Stimulated activated CD8-positive, alpha-beta memory T cell treated with anti-CD3 and anti-CD28 coated beads, Interleukin-12 subunit alpha, Interleukin-12 subunit beta, amount 100 ng/mL, for 1 hour (primary cell): ENCODE data around the gene TMC1.

ENCODE experiments used
- DNase-seq: peaks from one replicate; pipeline ENCODE4 v3.0.0-alpha.2; 2020; ENCODE audit warnings: low read depth

The TMC1 gene

DNA sequence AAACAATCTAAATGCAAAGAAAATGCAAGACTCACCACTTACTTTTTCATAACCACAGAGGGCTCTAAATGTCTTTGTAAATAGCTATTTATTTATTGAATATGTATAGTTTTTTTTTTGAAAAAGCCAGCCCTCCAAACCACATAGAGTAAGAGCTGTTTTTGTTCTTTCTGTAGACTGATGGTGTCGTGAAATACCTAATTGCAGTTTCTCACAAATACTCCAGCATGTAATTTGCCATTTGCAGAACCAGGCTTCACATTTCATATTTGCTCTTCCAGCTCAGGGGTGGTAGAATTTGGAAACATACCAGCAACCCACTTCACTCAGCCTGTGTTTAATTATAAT, 159.8 kb downstream of the TMC1 start:
- no peak for DNase-seq

DNA sequence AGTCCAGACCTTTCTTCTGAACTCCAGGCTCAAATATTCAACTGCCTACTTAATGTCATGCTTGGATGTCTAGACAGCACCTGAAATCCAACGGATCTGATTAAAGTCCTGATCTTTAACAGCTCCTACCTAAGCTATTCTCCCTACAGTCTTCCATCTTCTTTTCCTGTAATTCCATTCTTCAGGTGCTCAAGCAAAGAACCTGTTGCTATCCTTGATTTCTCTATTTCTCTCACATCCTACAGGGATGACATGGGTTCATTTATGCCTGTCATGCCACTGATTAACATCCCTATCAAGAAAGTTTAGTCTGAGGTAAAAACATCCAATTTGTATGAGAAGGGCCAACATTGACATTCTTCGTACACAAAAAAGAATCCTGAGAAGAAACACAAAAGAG, 163.2 kb downstream of the TMC1 start:
- no peak for DNase-seq

DNA sequence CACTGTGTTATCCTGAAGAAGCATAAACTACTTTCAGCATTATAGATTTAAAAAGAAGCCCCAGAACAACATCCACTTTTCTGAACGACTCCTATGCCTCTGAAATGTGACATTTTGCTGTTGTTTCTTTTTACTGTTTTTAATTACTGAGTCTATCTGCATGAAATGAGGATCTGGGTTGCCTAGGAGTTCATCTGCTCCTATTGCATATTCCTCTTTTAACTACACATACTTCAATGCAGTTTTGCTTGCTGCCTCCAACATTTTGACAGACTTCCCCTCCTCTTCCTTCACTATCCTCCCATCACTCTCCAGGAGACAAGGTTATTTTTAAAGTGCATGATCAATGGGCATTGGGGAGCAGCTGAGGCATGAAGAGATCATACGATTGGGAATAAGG, 164.5 kb downstream of the TMC1 start:
- no peak for DNase-seq

DNA sequence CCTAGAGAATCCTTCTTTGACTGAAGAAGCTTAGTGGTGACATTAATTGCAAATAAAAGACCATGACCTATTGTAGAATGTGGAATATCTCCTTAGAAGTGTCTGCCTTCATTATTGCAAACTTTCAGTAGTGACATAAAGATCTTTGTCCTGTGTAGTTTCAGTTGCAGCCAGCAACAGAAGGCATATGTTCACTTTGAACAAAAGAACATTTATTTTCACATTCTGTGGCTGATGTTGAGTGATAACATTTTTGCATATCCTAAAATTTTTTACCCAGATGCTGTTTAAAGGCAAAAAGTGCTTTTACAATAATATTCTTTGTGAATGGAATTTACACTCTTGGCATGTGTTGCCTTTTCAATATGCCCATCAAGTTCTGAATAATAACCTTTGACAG, 165.9 kb downstream of the TMC1 start:
- DNase-seq: no peak

DNA sequence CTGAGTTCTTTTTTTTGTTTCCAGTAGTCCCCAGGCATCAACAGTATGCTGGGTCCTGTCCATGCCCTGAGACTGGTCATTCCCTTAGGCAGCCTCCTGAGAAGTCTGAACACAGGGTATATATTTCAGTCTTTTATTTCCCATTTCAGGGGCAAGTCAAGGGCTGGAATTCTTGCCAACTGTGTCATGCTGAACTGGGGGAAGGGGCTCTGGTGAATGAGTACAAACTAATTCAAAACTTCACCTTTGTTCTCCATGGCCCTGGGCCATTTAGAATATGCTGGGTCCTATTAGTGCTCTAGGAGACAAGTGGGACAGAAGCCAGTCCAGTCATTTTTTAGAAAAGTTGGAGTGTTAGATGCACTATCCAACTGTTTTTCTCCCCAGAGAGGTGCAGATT, 170.3 kb downstream of the TMC1 start:
- DNase-seq: no peak

DNA sequence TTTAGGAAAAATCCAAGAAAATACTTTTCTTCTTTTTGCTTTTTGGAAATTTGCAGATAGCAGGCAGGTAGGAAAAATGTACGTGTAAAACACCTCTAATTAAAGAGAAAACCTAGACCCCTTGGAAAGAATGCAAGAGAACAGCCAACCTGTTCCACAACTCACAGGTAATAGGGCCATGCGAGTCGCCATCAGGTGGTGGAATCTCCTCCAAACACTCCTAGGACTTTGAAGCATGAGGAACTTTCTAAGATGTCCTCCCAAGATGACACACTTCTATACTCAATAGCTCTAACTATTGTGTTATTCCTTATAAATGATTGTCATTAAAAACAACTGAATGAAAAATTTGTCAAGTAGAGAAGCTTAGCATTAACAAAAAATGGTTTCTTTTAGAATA, 174.0 kb downstream of the TMC1 start:
- no peak for DNase-seq

DNA sequence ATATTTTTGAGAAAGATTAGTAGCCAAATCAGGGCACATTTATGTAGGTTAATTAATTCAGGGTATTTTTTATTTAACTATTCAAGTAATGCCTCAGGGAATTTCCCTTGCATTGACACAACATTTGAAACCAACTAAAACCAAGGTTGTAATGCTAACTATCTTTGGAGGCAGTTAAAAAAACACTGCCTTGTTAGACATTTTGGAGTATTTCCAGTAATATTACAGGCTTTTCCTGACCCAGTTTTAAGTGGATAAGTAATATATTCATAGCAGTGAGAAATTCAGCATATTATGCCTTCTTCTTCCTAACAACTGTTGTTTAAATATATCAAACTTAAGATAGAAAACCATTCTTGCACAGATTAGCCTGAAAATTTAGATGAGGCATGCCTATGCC, 175.1 kb downstream of the TMC1 start:
- DNase-seq: no peak

DNA sequence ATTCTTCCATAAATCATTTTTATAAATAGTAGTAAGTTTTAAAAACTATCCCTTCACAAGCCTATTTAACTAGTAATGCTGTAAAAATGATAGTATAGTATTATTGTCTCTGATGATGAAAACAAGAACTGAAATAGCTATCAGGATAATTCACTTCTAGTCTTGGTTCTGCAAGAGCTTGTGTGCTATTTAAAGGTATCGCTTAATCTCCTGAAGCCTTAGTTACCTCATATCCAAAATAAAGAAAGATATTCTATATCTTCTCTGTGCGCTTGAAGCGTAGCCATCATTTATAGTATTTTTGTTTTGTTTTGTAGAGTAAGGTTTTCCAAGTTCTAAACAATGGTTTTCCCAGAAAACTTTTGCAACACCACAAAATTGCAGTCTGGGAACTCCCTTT, 180.1 kb downstream of the TMC1 start:
- no peak for DNase-seq

DNA sequence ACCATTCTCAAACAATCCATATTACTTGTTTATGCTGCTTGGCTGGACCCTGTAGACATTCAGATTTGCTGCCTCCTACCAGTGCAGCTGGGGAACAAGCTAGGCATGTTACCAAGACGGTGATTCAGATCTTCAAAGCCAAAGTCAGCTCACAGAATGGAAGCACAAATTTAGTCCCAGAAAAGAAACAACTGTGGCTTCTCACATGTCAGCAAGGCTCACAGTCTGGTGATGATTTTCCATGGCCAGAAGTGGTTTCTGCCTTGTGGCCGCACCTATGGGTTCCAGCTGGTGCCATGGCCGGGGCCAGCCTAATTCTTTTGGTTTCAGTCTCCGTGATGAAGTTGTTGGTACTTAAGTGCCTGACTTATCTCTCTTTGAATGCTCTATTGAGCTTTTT, 182.2 kb downstream of the TMC1 start:
- DNase-seq: no peak

DNA sequence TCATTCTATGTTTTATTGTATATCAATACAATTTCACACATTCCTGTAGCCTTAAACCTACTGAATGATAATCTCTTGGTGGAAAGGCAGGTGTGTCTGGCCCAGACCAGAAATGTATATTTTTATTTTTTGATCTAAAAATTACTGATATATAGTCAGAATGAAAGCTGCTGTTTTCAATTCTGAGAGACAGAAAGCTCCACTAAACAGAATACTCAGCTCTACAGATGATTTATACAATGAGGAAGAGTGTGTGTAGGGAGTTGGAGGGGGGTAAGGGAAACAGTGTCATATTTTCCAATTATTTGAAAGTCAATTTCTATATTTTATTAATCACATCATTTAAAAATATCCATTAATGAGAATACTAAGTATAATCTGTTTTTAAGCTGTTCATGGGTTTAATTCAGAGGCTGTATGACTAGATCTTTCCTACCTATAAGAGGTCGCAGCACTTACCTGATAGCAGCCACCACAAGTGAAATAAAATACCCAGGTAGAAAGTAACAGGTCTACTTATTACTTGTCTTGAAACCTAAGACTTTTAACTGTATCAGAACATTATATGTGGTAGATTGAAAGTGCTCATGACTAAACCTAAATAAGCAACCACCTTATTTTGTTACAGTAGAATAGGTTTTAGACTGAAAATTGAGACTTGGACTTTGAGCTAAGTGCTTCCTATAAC, 183.4 kb downstream of the TMC1 start:
- DNase-seq: no peak

DNA sequence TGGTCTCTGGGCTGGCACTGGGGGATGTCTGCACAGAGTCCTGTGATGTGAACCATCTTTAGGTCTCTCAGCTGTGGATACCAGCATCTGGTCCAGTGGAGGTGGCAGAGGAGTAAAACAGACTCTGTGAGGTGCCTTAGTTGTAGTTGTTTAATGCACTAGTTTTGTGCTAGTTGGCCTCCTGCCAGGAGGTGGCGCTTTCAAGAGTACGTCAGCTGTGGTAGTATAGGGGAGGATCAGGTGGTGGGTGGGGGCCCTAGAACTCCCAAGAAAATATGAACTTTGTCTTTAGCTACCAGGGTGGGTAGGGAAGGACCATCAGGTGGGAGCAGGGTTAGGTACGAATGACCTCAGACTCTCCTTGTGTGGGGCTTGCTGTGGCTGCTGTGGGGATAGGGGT, 197.1 kb downstream of the TMC1 start:
- DNase-seq: no peak

DNA sequence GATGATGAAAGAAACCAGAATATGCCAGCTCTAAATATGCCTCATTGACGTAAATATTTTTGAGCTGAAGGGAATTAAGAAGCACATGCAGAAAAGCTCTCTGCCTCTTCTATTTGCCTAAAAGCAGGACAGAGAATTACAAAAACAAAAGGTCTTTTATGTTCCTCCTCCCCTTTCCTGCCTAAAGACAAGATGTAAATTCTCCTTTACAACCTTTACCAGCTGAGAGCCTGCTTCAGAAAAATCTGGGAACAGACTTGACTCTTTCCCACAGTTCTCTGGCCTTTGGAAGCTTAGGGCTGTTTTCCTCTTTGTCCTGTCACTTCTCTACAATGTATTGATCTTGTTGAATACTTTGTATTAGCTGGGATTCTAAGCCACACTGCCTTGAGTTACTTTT, 199.7 kb downstream of the TMC1 start:
- no peak for DNase-seq

DNA sequence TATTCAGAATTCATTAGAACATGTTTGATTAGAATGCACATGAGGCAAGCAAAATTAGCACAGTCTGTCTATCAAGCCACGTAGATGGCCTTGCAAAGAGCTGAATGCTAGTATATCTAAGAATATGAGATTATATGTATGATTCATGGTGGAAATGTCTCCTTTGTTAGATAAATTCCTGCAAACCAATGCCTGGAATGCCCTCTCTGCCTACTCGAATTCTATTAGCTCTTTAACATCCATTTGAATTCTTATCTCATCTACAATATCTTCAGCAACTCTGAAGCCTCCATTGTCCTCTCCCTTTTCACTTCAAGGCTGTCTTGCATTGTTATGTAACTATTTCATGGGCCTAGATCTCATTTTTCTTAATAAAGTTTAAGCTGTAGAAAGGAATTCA, 205.5 kb downstream of the TMC1 start:
- DNase-seq: no peak

DNA sequence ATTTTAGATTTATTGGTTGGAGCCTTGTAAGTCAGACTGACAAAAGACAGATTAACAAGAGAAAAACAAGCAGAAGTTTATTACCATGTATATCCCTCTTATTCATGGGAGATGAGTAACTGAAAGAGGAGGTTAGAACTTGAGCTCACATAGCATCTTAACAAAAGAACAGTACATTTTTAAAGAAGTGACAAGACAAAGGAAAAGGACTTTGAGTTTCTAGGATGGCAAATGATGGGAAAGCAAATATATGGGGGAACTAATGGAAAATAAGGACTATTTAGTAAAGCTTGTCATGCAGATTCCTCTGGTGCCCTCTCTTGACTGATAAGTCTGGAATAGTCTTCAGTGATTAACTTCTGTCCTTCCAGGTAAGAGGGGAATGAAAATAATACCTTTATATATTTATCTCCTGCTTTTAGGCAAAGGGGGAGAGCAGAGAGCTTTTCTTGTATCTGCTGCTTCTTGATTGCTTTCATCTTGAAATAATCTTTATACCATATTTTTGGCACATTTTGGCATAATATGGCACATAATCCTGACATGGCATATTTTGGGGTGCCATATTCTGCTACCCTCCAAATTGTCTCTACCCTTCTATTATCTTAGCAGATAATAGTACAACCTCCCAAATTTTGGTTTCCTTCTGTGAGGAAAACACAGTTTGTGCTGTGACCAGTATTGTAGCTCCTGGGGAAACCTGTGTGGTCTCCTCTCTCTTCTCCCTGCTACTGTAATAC, 206.8 kb downstream of the TMC1 start:
- DNase-seq: no peak

DNA sequence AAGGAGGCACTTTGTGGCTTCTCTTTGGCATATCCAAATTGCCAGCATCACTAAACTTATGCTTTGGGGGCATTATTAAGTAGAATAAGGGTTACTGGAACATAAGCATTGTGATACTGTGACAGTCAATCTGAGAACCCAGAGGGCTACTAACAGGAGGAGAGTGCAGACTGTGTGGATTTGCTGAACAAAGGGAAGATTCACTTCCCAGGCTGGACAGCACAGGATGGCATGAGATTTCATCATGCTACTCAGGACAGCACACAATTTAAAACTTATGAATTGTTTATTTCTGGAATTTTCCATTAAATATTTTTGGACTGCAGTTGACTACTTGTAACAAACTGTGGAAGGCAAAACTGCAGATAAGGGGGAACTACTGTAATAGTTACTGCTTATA, 212.5 kb downstream of the TMC1 start:
- DNase-seq: no peak

DNA sequence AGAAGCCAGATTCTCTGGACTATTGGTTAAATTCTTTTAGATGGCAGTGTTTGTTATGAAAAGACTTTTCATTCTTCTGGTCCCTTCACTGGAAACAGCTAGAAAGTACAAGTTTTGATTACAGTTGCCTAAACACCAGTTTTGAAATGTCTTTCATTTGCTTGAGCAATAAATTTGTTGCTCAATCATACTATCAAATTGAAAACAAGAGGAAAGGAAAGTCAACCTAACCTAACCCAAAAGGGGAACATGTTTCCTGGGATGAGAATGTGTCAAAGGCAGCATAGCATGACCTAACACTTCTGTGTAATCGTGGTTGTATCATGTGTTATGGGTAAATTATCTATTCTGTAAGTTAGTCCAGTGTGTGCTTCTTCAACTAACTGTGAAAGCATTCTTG, 213.2 kb downstream of the TMC1 start:
- no peak for DNase-seq

DNA sequence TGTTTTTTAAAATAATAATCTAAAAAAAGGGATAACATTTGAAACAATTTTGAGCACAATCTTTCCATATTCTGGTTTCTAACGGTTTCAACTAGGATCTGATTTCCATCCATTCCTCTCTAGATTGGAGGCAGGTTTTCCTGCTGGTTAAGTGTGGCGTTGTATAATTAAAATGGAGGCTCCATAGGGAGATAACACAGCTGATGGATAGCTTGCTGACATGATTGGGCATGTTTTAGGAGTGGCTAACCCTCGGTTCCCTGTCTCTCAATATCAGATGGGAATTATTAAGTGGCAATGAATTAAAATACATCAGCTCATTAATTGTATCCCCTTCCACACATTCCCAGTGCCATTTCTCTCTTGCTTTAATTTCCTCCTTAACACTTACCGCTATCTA, 222.4 kb downstream of the TMC1 start:
- no peak for DNase-seq

DNA sequence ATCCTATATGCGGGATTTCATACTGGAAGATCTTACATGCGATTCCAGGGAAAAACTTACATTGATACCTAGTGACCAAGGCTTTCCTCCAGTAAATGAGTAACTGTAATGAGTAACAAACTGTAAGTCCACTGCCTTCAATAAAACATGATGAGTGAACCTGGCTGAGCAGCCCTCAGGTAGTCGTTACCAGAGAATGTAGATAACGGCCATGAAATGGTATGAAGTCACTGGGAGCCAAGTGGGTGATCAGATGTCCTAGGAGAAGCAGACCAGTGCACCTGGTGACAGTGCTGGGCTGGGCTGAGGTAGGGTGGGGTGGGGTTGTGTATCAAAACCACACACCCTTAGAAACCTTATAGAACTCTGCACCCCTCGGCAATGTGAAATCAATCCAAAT, 227.9 kb downstream of the TMC1 start:
- no peak for DNase-seq

DNA sequence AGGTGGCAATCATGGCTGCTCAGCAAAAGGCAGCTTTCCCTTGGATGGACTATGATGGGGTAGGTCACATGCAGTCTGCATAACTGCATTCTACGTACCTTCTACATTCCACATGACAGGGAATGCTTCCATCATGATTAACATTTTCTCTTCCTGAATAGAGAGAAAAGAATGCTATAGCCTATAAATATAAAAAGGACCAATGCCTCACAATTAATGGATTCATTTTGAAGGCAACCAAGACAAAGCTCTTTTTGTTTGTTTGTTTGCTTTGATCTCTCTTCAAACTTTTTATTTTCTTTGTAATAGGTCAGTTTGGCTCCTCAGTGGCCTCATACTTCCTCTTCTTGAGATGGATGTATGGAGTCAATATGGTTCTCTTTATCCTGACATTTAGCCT, 230.1 kb downstream of the TMC1 start:
- no peak for DNase-seq

DNA sequence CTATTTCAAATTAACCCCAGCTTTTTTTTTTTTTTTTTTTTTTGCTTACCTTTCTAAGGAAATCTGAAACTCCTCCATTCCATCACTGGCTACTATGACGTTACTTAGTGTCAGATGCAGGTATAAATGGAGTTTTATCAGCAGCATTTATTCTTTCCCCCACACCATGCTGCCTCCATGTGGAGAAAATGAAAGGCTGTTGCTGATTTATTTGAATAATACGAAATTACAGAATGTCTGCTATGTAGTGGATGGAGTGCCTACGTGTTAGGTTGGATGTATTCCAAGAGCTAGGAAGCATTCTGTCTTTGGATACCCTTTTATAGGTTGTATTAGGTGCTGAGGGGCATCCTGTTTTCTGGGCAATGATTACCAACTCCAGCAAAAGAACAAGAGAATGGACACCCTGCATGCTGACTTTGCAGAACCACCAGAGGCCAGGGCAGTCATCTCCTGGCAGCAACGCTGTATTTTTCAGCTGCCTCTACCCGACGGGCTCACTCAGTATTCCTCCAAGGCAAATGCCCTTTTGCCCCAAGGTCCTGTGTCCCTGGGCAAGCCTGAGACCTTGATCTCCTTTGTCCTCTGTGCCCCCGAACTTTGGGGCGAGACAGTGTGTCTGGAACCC, 232.0 kb downstream of the TMC1 start:
- DNase-seq: no peak

DNA sequence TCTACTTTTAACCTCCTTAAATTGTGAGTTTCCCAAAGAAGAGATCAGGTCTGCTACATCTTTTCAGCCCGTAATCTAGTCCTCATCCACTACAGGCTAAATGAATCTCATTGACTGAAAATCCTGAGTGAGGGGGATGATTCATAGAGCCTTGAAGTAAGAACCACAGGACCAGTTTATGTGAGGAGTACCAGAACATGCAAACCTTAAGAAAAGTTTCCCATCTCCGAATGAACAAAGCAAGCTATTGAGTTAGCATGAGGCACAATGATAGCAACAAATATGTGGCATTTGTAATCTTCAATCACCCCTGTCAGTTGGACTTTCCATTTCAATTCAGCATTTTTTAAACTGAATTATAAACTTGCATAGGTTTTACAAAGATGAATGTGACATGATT, 234.4 kb downstream of the TMC1 start:
- no peak for DNase-seq

DNA sequence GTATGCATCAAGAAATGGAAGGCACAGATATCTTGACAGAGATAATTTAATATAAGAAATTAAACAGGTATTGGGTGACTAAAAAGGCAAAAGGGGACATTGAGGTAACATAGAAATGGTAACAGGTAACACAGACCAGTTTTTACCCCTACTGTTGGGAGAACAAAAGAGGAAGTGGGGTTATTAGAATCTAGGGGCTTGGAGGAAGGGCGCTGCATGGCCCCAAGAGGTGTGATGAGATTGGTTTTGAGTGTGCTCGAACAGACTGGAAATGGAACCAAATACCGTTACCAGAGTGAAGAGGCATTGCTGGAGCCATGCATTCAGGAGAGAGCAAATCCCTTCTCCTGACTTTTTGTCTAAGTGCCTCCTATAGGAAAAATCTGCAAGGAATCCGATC, 237.5 kb downstream of the TMC1 start:
- no peak for DNase-seq

DNA sequence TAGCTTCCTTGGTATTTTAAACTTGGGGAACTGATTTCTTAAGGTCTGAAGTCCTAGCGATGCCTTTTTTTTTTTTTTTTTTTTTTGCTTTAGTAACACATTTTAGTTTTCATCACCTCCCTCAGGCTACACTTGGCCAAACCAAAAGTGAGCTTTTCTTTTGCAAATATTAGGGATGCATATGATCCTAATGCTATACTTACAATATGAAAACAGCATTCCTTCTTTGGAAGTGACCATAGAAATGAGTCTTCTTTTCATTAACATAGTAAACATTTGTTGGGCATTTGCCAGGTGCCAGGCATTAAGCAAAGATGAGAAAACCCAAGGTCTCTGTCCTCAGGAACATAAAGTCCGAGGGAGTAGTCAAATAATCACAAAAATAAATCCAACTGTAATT, 241.6 kb downstream of the TMC1 start:
- DNase-seq: no peak

DNA sequence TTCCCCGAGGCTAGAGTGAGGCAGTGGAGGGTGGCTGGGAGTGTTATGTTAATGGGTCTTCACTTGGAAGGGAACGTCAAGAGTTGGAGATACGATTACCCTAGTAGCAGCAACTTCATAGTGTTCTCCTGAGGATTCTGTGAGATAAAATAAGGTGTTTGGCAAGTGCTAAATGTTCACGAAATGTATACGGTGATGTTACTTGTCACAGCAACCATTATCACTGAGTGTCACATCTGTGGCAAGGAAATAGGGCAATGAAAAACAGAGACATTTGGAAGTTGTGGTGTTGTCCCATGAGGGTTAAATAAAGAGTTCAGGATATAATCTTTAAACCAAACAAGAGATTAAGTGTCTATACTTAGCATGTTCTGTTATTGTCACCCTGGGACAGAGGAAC, 248.1 kb downstream of the TMC1 start:
- DNase-seq: no peak
